NCI-H748 treated with DMSO at 0.1 percent for 48 hours (cell line): ENCODE data around the gene SHC2.

Source experiments
- DNase-seq: peaks from one replicate; lab custom pipeline; 2025; lab: John Stamatoyannopoulos, UW

SHC2 gene

GRCh38 chr19:372306-372890 is 88.4 kb downstream of the SHC2 start:
- no peak for DNase-seq

- no peak for DNase-seq
Observed at GRCh38 chr19:371501-372168, 89.2 kb downstream of the SHC2 start.

- no peak for DNase-seq
Observed at GRCh38 chr19:370641-371330, 90.0 kb downstream of the SHC2 start.

- no peak for DNase-seq
Observed at GRCh38 chr19:369876-370275, 91.0 kb downstream of the SHC2 start.

GRCh38 chr19:369256-369655 is 91.6 kb downstream of the SHC2 start:
- no peak for DNase-seq

- DNase-seq: no peak
Observed at GRCh38 chr19:368630-369024, 92.2 kb downstream of the SHC2 start.

GRCh38 chr19:367963-368629 is 92.7 kb downstream of the SHC2 start:
- DNase-seq: no peak

GRCh38 chr19:367561-367960 is 93.3 kb downstream of the SHC2 start:
- no peak for DNase-seq

GRCh38 chr19:366951-367350 is 93.9 kb downstream of the SHC2 start:
- DNase-seq: no peak
